Caco-2 (cell line): ENCODE results near the gene LARP1B. TPM values are rescaled to one million over a fixed set of nuclear protein-coding genes. Genes with fewer than 3 reads are reported as not detected.

Source experiments
- BruUV-seq: library from RNA; stranded (reverse); fragments of 400-500 nt; replicated peaks from 2 replicates; lab custom pipeline; 2021; lab: Mats Ljungman, UMichigan
- CTCF ChIA-PET: fragments of 300-600 bp; sonication (Branson Sonifier 250); formaldehyde crosslinking; loops from one replicate; lab custom pipeline; 2022; ENCODE audit warnings: antibody characterized with exemption; lab: Charles Lee
- POLR2A ChIA-PET: fragments of 300-600 bp; sonication (Branson Sonifier 250); formaldehyde crosslinking; loops from one replicate; lab custom pipeline; 2022; ENCODE audit warnings: antibody characterized with exemption; lab: Charles Lee
- DNase-seq, 2 experiments: peaks; one replicate each; pipeline versions ENCODE4 v3.0.0 to v3.0.0-alpha.2; 2020 to 2022
- H3K27me3 ChIP-seq: replicated peaks from 2 replicates; pipeline ENCODE4 v1.6.0; 2011; ENCODE audit warnings: low read length; ENCODE audit not compliant: control insufficient read depth, insufficient read depth
- H3K36me3 ChIP-seq: 2 replicates; pipeline ENCODE4 v1.5.1; 2011; ENCODE audit warnings: low read length; ENCODE audit not compliant: control insufficient read depth, insufficient read depth
- H3K4me1 ChIP-seq: fragments of 250-450 bp; sonication (Bioruptor Pico); 2 replicates; pipeline ENCODE4 v1.5.1; 2020; ENCODE audit warnings: mild to moderate bottlenecking
- H3K4me3 ChIP-seq: 2 replicates; pipeline ENCODE4 v1.5.1; 2011; ENCODE audit warnings: low read depth, mild to moderate bottlenecking, control low read depth, low read length
- H3K9me3 ChIP-seq: fragments of 250-450 bp; sonication (Bioruptor Pico); 2 replicates; pipeline ENCODE4 v1.5.1; 2020; ENCODE audit warnings: mild to moderate bottlenecking, moderate library complexity
- H3K27ac Mint-ChIP-seq: one replicate; pipeline ENCODE4 v1.8.0; 2022; ENCODE audit warnings: mixed read lengths; ENCODE audit not compliant: unreplicated experiment
- H3K27me3 Mint-ChIP-seq: one replicate; pipeline ENCODE4 v1.8.0; 2022; ENCODE audit warnings: mixed read lengths; ENCODE audit not compliant: insufficient read depth, unreplicated experiment
- H3K36me3 Mint-ChIP-seq: one replicate; pipeline ENCODE4 v1.8.0; 2022; ENCODE audit warnings: mild to moderate bottlenecking, mixed read lengths; ENCODE audit not compliant: insufficient read depth, unreplicated experiment
- H3K4me1 Mint-ChIP-seq: one replicate; pipeline ENCODE4 v1.8.0; 2022; ENCODE audit warnings: low read depth, mixed read lengths; ENCODE audit not compliant: unreplicated experiment
- H3K4me3 Mint-ChIP-seq: one replicate; pipeline ENCODE4 v1.8.0; 2022; ENCODE audit warnings: mild to moderate bottlenecking, moderate library complexity, mixed read lengths; ENCODE audit not compliant: unreplicated experiment
- H3K9me3 Mint-ChIP-seq: one replicate; pipeline ENCODE4 v1.8.0; 2022; ENCODE audit warnings: mixed read lengths; ENCODE audit not compliant: unreplicated experiment
- CTCF ChIP-seq, 2 experiments: fragments of 200-600 bp in 1 of 2; IDR thresholded peaks; 1 replicate in 1 of 2; 2 replicates in 1 of 2; pipeline versions ENCODE4 v1.5.1 to v1.8.0; 2011 to 2022; ENCODE audit warnings: antibody characterized with exemption in 1 of 2, control low read depth in 1 of 2, inconsistent platforms in 1 of 2, low read depth in 1 of 2, low read length in 1 of 2, mild to moderate bottlenecking in 1 of 2, moderate library complexity in 1 of 2; ENCODE audit not compliant: insufficient read depth in 1 of 2, severe bottlenecking in 1 of 2, unreplicated experiment in 1 of 2
- intact Hi-C: fragments of 100-400 bp; cut with micrococcal nuclease; formaldehyde crosslinking; loops from one replicate; pipeline ENCODE4 v1.10.0; 2022; ENCODE audit not compliant: unreplicated experiment
- total RNA-seq: library from RNA; stranded (reverse); gene quantifications from 2 replicates; pipeline ENCODE4 v1.2.3, GENCODE V29; 2022

The LARP1B gene
- total RNA-seq, 1 experiment from 2014 or later: 23.6 TPM

GRCh38 chr4:128134925-128135324, 73.8 kb downstream of the LARP1B start:
- H3K4me3 Mint-ChIP-seq: no peak overlapping the region
- peaks cover 8% of the 10 kb centered on the region for H3K36me3 Mint-ChIP-seq
- H3K4me1 Mint-ChIP-seq: no peaks in the 10 kb centered on the region
- CTCF ChIA-PET: no interaction called here
- Histone ChIP-seq H3K27me3 (no peaks in the 10 kb centered on the region), H3K4me1 (no peaks in the 10 kb centered on the region), H3K36me3 (no peaks in the 10 kb centered on the region), H3K4me3 (no peak overlapping the region), H3K9me3 (no peaks in the 10 kb centered on the region)
- TF ChIP-seq CTCF (IDR thresholded peaks at IDR 0.05; ENCODE audit: insufficient read depth in 1 of 2, low read depth in 1 of 2, low read length in 1 of 2, severe bottlenecking in 1 of 2, unreplicated experiment in 1 of 2): no peak
- peaks cover 21% of the 10 kb centered on the region for H3K9me3 Mint-ChIP-seq
- intact Hi-C loops: no loop called here
- no peaks in the 10 kb centered on the region for H3K27me3 Mint-ChIP-seq
- POLR2A ChIA-PET: no interaction called here
- no peak overlapping the region for H3K27ac Mint-ChIP-seq
- BruUV-seq: no TSS peak
- DNase-seq: no peak

GRCh38 chr4:128135391-128135790, 74.3 kb downstream of the LARP1B start:
- H3K36me3 ChIP-seq: no peaks in the 10 kb centered on the region
- Mint-ChIP-seq H3K4me1 (no peaks in the 10 kb centered on the region), H3K9me3 (peaks cover 20% of the 10 kb centered on the region), H3K36me3 (peaks cover 8% of the 10 kb centered on the region), H3K27ac (no peak overlapping the region), H3K27me3 (no peaks in the 10 kb centered on the region), H3K4me3 (no peak overlapping the region)
- no TSS peak for BruUV-seq
- H3K4me1 ChIP-seq: no peaks in the 10 kb centered on the region
- CTCF ChIA-PET: no interaction called here
- H3K4me3 ChIP-seq: no peak overlapping the region
- H3K27me3 ChIP-seq: no peaks in the 10 kb centered on the region
- intact Hi-C loops: no loop called here
- POLR2A ChIA-PET: no interaction called here
- DNase-seq: no peak
- no peaks in the 10 kb centered on the region for H3K9me3 ChIP-seq
- no peak for TF ChIP-seq CTCF (IDR thresholded peaks at IDR 0.05; ENCODE audit: insufficient read depth in 1 of 2, low read depth in 1 of 2, low read length in 1 of 2, severe bottlenecking in 1 of 2, unreplicated experiment in 1 of 2)

GRCh38 chr4:128141866-128142265, 80.8 kb downstream of the LARP1B start:
- H3K9me3 ChIP-seq: no peaks in the 10 kb centered on the region
- Mint-ChIP-seq H3K9me3 (no peaks in the 10 kb centered on the region), H3K36me3 (peaks cover 9% of the 10 kb centered on the region), H3K27me3 (no peaks in the 10 kb centered on the region), H3K4me1 (no peaks in the 10 kb centered on the region), H3K27ac (no peak overlapping the region), H3K4me3 (no peak overlapping the region)
- ChIA-PET CTCF (no interaction called here), POLR2A (no interaction called here)
- no peak for TF ChIP-seq CTCF (IDR thresholded peaks at IDR 0.05; ENCODE audit: insufficient read depth in 1 of 2, low read depth in 1 of 2, low read length in 1 of 2, severe bottlenecking in 1 of 2, unreplicated experiment in 1 of 2)
- no TSS peak for BruUV-seq
- H3K4me1 ChIP-seq: peaks cover 4% of the 10 kb centered on the region; the same call in 1 of the 2 replicates
- H3K36me3 ChIP-seq: peaks cover 2% of the 10 kb centered on the region; the same call in 1 of the 2 replicates
- H3K4me3 ChIP-seq: no peak overlapping the region
- intact Hi-C loops: no loop called here
- DNase-seq: no peak
- H3K27me3 ChIP-seq: no peaks in the 10 kb centered on the region
